ENCODE results near the gene TTLL8.

The TTLL8 gene

DNA sequence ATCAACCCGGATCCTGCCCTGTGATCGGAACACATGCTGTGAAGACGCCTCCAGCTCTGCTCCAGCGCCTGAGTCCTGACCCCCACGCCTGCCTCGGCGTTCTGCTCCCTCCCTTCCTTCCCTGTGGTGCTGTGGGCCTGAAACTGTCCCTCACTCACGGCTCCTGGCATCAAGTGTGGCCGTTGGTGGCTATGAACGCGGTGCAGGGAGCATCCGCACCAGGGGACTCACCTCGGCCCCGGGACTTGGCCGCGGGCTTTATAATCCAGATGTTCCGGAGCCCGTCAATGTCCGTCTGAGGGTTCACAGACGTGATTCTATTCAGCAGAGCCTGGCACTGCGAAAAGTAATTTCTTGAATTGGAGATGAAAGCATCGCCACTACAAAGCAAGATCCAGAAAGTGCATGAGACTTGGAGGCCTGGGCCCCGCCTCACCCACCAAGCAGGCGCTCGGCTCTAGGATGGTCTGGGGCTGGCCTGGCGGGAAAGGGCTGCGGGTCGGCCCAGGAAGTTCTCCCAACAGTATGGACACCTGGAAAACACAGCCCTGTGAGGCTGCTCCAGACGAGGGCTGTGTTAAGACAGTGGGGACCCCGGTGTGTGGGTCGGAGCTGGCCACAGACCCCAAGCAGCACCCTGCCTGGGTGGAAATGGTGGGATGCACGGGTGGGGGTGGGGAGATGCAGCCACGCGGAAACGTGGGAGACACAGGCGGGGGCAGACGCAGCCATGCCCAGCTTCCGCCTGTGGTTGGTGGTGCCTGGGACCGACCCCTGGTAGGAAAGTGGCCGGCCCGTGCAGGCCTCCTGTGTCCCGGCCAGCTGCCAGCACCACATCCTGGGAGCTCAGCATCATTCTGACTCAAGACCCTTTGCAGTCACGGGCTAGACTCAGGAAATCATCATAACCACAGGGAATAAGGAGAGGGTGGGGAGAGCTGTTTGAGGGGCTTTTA, 23.7 kb downstream of the TTLL8 start:
- TF ChIP-seq ZNF274 (IDR thresholded peaks at IDR 0.05; ENCODE audit: low read depth, low read length), result no peak
- H3K4me3 ChIP-seq (ENCODE audit: low read length), result no peak overlapping the region

DNA sequence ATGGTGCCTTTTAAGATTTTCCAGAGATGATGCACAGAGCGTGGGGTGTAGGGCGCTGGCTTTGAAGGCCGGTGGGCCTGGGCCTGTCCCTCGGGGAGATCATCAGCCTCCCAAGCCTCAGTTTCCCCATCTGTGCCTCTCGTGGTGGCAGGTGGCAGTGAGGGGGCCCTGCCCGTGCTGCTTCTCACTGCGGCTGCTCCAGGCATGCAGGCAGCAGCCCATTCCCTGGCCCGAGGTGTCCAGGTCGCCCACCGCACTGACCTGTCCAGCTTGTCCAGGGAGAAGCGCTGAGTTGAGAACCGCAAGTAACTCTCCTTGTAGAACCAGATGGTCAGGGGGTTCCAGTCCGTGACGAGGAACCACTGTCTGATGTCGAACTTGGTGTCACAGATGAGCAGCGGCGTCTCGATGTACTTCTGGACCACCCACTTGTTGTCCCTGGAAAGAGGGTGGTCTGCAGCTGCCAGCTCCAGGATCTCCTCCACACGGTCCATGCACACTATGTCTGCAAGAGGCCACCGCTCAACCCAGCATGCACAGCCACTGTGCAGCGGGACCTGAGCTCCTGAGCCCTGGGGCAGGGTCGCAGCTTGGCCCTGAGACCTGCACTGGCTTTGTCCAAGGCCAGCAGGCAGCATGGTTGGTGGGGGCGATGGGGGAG, 25.0 kb downstream of the TTLL8 start:
- H3K4me3 ChIP-seq (ENCODE audit: low read length), result no peak overlapping the region
- TF ChIP-seq ZNF274 (IDR thresholded peaks at IDR 0.05; ENCODE audit: low read depth, low read length), result no peak

DNA sequence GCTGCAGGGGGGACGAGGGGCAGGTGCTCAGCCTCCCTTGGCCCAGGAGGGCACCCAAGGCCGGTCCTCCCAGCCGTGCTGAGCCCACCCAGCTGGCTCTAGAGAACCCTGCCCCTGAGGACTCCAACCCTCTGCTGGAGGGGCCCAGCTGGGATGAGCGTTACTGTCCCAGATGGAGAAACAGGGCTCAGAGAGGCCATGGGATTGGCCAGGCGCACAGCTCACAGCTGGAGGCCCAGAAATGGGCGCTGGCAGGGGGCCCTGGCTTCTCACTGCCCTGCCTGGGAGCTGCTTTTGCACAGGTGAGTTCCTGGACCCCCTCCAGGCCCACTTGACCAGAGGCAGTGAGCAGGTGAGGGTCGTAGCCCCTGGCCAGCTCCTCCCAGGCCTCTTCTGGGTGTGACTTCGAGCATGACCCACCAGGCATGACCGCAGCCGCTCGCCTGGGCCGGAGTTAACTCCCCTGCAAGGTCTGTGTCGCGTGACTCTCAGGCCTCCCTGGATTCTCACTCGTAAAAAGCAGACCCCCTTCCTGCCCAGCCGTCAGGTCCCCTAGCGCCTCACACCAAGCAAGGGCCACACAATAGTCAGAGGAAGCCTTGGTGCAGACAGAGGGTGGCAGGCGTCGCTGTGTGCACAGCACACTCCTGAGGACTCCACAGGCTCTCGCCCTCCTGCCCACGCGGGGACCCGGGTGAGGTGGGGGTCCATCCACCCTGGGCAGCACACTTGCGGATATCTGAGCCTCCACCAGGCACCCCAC, 25.8 kb downstream of the TTLL8 start:
- H3K4me3 ChIP-seq (ENCODE audit: low read length), result no peak overlapping the region
- no peak for TF ChIP-seq ZNF274 (IDR thresholded peaks at IDR 0.05; ENCODE audit: low read depth, low read length)

DNA sequence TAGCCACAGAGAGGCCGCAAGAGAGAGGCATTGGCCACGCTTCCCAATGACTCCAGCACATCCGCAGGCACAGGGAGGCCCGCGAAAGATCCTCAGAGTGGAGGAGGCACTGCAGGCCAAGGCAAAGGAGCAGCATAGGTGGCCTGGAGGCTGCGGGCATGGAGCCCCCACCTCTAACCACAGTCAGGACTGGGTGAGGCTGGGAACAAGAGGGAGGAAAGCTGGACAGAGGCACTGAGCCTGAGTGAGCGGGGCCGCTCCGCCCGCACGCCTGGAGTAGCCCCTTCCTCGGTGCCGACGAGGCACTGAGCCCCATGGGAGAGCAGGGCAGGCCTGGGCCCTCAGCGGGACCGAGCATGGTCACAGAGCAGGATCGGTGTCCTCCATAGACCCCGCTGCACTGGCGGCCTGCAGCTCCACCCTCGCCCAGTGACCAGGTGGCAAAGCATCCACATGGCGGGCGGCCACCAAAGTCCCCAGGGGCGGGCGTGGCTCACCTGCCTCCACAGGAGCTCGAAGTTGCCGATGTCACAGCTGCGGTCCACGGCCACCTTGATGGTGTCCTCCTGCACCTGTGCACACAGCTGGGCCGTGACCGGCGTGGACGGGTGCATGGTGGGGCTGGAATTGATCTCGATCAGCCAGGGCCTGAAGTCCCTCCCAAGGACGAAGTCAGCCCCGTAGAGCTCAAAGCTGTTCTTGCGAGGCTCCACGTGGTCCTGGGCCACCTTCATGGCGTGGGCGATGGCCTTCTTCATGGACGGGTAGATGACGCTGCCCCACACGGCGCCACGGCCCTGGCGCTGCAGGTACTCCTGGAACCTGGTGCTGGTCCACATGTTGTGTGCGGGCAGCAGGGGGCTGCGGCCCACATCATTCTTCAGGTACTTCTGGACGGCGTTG, 26.7 kb downstream of the TTLL8 start:
- no peak for TF ChIP-seq ZNF274 (IDR thresholded peaks at IDR 0.05; ENCODE audit: low read depth, low read length)
- no peak overlapping the region for H3K4me3 ChIP-seq (ENCODE audit: low read length)

DNA sequence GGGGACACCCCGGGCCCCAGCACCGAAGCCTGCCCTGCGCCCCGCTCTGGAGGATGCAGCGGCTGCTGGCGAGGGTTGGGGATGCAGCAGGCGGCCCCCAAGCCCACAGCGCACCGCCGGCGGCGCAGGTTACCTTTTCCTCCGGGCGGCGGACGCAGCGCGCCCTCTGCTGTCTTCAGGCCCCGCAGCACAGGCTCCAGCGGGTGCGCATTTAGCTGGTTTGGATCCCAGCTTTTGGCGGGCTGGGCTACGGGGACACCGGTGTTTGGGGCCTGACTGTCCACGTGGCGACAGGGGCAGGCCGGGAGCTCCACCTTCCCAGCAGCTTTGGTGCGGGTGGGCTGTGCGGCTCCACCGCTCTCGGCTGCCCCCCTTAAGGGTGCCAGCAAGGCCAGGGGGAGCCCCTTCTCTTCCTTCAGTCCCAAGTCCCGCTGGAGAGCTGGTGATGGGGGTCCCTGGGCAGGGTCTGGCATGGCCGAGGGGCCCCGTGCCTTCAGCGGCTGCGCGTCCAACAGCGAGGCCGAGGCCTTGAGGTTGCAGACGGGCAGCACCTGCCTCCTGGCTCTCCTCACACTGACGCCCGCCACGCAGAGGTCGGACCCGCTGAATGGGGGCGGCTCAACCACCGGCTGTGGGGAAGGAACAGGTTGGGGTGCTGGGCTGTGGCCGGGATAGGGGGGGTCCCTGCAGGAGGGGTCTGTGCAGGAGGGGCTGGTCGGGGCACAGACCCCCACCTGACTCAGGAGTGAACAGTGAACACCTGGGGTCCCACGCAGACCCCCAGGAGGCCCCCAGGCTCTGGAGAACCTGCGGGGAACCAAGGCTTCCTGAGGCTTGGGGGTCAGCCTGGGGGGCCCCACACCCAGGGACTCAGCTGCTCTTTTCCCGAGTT, 27.6 kb downstream of the TTLL8 start:
- TF ChIP-seq ZNF274 (IDR thresholded peaks at IDR 0.05; ENCODE audit: low read depth, low read length), result no peak
- no peak overlapping the region for H3K4me3 ChIP-seq (ENCODE audit: low read length)

DNA sequence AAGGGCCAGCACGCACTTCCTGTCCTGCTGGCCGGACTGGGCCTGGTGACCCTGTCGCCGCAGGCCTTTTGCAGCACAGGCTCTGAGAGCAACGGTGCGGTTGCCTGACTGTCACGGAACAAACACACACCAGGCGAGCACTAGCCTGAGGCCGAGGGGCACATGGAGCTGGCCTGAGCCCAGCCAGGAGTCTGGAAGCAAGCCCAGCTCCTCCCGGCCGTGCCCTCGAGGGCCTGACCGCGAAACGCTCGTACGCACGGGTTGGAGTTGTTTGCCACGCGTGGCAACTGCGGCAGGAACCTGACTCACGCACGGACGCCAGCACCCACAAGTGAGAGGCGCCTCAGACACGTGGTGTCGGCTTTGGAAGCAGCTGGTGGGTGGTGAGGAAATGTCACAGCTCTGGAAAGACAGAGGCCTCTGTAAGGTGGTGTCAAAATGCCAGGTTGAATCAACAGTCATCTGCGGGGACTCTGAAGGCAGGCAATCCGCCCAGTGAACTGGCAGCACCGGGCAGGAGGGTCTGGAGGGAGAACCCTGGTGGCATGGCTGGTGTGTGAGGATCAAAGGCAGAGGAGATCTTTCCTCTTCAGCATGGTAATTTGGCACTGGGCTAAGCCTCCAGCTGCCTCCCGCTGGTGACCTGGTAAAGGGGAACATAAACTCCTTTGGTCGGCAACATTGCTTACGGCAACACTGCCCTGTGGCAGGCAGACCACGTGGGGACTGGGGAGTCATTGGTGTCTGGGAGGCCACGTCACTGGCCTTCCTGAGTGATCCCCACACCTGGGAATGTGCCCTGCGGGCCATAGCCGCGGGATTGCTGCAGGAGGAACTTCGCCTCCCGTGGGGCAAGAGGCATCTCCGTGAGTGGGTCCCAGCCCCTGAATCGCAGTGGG, 30.2 kb downstream of the TTLL8 start:
- H3K4me3 ChIP-seq (ENCODE audit: low read length), result no peak overlapping the region
- TF ChIP-seq ZNF274 (IDR thresholded peaks at IDR 0.05; ENCODE audit: low read depth, low read length), result no peak

DNA sequence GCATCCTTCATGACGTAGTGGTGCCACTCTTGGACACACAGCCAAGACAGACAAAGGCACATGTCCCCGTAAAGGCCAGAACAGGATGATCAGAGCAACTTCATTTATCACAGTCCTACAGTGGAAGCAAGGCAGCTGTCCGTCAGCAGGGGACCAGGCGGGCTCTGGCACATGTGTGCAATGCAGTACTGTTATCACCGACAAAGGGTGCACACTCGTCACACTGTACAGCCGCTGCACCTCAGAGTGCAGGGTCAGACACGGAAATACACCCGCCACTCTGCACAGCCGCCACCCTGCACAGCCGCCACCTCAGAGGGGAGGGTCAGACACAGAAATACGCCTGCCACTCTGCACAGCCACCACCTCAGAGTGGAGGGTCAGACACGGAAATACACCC, 32.1 kb downstream of the TTLL8 start:
- no peak for TF ChIP-seq ZNF274 (IDR thresholded peaks at IDR 0.05; ENCODE audit: low read depth, low read length)

DNA sequence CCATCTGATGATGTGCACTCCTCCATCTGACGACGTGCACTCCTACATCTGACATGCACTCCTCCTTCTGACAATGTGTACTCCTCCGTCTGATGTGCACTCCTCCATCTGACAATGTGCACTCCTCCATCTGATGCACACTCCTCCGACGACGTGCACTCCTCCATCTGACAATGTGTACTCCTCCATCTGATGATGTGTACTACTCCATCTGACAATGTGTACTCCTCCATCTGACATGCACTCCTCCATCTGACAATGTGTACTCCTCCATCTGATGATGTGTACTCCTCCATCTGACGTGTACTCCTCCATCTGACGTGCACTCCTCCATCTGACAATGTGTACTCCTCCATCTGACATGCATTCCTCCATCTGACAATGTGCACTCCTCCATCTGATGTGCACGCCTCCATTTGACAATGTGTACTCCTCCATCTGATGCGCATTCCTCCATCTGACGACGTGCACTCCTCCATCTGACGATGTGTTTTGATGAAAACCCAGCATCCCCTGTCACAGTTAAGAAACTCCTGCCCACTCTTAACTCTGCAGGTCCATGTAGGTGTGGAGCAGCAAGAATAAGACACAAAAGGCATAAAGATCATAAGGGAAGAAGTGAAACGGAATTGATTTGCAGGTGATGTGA, 35.8 kb downstream of the TTLL8 start:
- H3K4me3 ChIP-seq (ENCODE audit: low read length), result no peak overlapping the region
- TF ChIP-seq ZNF274 (IDR thresholded peaks at IDR 0.05; ENCODE audit: low read depth, low read length), result no peak

More for the DNA sequence above, 32.1 kb downstream of the TTLL8 start:
- H3K4me3 ChIP-seq (ENCODE audit: low read length), result no peak overlapping the region

DNA sequence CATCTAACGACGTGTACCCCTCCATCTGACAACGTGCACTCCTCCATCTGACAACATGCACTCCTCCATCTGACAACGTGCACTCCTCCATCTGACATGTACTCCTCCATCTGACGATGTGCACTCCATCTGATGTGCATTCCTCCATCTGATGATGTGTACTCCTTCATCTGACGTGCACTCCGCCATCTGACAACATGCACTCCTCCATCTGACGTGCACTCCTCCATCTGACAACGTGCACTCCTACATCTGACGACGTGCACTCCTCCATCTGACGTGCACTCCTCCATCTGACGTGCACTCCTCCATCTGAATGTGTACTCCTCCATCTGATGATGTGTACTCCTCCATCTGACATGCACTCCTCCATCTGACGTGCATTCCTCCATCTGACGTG, 37.5 kb downstream of the TTLL8 start:
- no peak for TF ChIP-seq ZNF274 (IDR thresholded peaks at IDR 0.05; ENCODE audit: low read depth, low read length)

DNA sequence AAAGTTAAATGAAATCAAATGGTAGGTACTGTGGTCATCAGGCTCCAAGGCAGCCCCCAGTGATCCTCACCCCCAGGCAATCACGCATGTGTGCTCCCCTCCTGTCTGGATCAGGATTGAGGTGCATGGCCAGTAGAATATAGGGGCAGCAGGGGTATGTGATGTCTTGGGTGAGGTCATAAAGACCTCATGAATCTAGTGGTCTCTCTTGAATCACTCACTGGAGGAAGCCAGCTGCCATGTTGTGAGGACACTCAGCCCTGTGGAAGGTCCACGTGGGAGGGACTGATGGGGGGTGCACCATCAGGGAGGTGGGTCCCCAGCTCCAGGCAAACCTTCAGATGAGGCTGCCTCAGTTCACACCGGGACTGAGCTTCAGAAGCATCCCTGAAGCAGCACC, 38.8 kb downstream of the TTLL8 start:
- no peak for TF ChIP-seq ZNF274 (IDR thresholded peaks at IDR 0.05; ENCODE audit: low read depth, low read length)
- no peak overlapping the region for H3K4me3 ChIP-seq (ENCODE audit: low read length)

More for the DNA sequence above, 37.5 kb downstream of the TTLL8 start:
- H3K4me3 ChIP-seq (ENCODE audit: low read length), result no peak overlapping the region

DNA sequence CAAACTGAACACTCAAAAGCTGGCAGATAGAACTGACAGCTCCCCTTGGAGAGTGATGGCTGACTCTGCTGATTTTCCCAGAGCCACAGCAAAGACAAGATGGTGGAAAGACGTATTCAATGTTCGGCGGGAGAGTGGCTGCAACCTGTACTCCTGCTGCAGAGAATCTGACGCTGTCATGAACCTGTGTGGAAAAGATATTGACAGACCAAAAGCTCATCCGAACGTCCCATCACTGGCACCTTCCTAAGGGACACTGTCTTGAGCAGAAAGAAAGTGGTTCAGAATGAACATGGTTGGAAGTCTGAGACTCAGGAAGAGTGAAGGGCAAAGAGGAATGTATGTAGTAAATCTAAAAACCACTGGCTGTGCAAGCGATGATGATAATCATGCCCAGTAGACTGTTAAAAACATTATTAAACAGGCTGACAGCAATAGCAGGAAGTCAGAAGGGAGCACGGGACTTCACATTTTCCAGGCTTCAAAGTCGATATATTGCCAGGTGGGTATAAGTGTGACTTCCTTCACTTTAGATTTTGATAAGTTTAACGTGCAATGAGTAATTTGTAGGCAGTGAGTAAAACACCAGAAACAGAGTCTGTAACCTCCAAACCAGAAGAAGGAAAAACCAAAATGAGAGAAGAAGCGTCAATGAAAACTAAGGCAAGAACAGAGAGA, 39.4 kb downstream of the TTLL8 start:
- TF ChIP-seq ZNF274 (IDR thresholded peaks at IDR 0.05; ENCODE audit: low read depth, low read length), result no peak
- H3K4me3 ChIP-seq (ENCODE audit: low read length), result no peak overlapping the region

All from GM08714 (cell line).